Endothelial cell of umbilical vein (primary cell): ENCODE measurements around the gene ACLY. TPM values are rescaled to one million over a fixed set of nuclear protein-coding genes. Genes with fewer than 3 reads are reported as not detected.

Source experiments
- BruUV-seq: library from RNA; stranded (reverse); fragments of 400-500 nt; replicated peaks from 2 replicates; lab custom pipeline; 2021; lab: Mats Ljungman, UMichigan
- CTCF ChIA-PET: fragments of 300-600, 350-600 bp; sonication (Branson Sonifier 250); formaldehyde crosslinking; loops from one replicate; lab custom pipeline; 2021; ENCODE audit warnings: antibody characterized with exemption, inconsistent platforms; lab: Charles Lee
- POLR2A ChIA-PET: fragments of 300-600, 350-600 bp; sonication (Branson Sonifier 250); formaldehyde crosslinking; loops from one replicate; lab custom pipeline; 2021; ENCODE audit warnings: antibody characterized with exemption, inconsistent platforms; lab: Charles Lee
- DNase-seq: peaks from one replicate; pipeline ENCODE4 v3.0.0-alpha.2; 2011; ENCODE audit warnings: low read depth, low spot score
- FAIRE-seq: peaks from 2 replicates; lab custom pipeline; 2011; peaks lifted over from hg19 to GRCh38; lab: Jason Lieb, UNC
- H2AFZ ChIP-seq: 2 replicates; pipeline ENCODE4 v1.6.0; 2012; ENCODE audit warnings: low read depth, low read length, control low read depth, inconsistent platforms
- H3K27ac ChIP-seq: 2 replicates; pipeline ENCODE4 v1.5.1; 2011; ENCODE audit warnings: low read depth, mild to moderate bottlenecking, control low read depth, low read length, moderate library complexity; ENCODE audit not compliant: insufficient read depth
- H3K27me3 ChIP-seq, 2 experiments: 2 replicates each; pipeline versions ENCODE4 v1.6.0 to v1.6.1; 2011; ENCODE audit warnings: low read length in 2 of 2, mixed read lengths in 1 of 2; ENCODE audit not compliant: control insufficient read depth in 2 of 2, insufficient read depth in 2 of 2
- H3K36me3 ChIP-seq, 2 experiments: 2 replicates in 1 of 2; 3 replicates in 1 of 2; pipeline ENCODE4 v1.5.1; 2011; ENCODE audit warnings: low read length in 2 of 2, mild to moderate bottlenecking in 1 of 2, moderate library complexity in 1 of 2; ENCODE audit not compliant: control insufficient read depth in 2 of 2, insufficient read depth in 2 of 2; ENCODE audit errors: extremely low read depth in 1 of 2
- H3K4me1 ChIP-seq: 3 replicates; pipeline ENCODE4 v1.5.1; 2011; ENCODE audit warnings: mild to moderate bottlenecking, low read length; ENCODE audit not compliant: control insufficient read depth, insufficient read depth; ENCODE audit errors: extremely low read depth
- H3K4me2 ChIP-seq: 2 replicates; pipeline ENCODE4 v1.6.1; 2011; ENCODE audit warnings: low read length, control low read depth, mixed read lengths; ENCODE audit not compliant: insufficient read depth
- H3K4me3 ChIP-seq, 3 experiments: fragments of 200-600 bp in 1 of 3; sonication (generic), shearing (Covaris generic) in 1 of 3; replicated peaks in 1 of 3; 2 replicates each; pipeline ENCODE4 v1.5.1; 2011 to 2016; ENCODE audit warnings: control low read depth in 3 of 3, low read length in 3 of 3, mild to moderate bottlenecking in 2 of 3, inconsistent platforms in 1 of 3, low read depth in 1 of 3, moderate library complexity in 1 of 3; ENCODE audit not compliant: insufficient read depth in 1 of 3
- H3K79me2 ChIP-seq: 2 replicates; pipeline ENCODE4 v1.6.0; 2012; ENCODE audit warnings: low read length, inconsistent platforms; ENCODE audit not compliant: control insufficient read depth, insufficient read depth
- H3K9ac ChIP-seq: replicated peaks from 2 replicates; pipeline ENCODE3; 2011; ENCODE audit warnings: low read length, control low read depth; ENCODE audit not compliant: insufficient read depth; ENCODE audit errors: extremely low read depth
- H3K9me1 ChIP-seq: replicated peaks from 3 replicates; pipeline ENCODE4 v1.6.0; 2011; ENCODE audit warnings: mild to moderate bottlenecking, low read length; ENCODE audit not compliant: control insufficient read depth, insufficient read depth; ENCODE audit errors: extremely low read depth
- H3K9me3 ChIP-seq: replicated peaks from 2 replicates; pipeline ENCODE4 v1.5.1; 2012; ENCODE audit warnings: low read length, inconsistent platforms; ENCODE audit not compliant: control insufficient read depth, insufficient read depth
- H4K20me1 ChIP-seq: replicated peaks from 2 replicates; pipeline ENCODE3; 2011; ENCODE audit warnings: mild to moderate bottlenecking, low read length; ENCODE audit not compliant: control insufficient read depth, insufficient read depth; ENCODE audit errors: extremely low read depth
- EZH2 ChIP-seq: IDR thresholded peaks from 2 replicates; pipeline ENCODE4 v1.6.1; 2012; ENCODE audit warnings: borderline replicate concordance, low read depth, mild to moderate bottlenecking, moderate library complexity, low read length, inconsistent platforms; ENCODE audit not compliant: severe bottlenecking
- FOS ChIP-seq: IDR thresholded peaks from 2 replicates; pipeline ENCODE4 v1.6.1; 2011; ENCODE audit warnings: mild to moderate bottlenecking, low read length, moderate library complexity, borderline replicate concordance; ENCODE audit not compliant: insufficient read depth
- GATA2 ChIP-seq: IDR thresholded peaks from 2 replicates; pipeline ENCODE4 v1.7.0; 2011; ENCODE audit warnings: low read depth, mild to moderate bottlenecking, moderate library complexity, mixed read lengths, low read length; ENCODE audit not compliant: insufficient read length, insufficient read depth
- JUN ChIP-seq: IDR thresholded peaks from 2 replicates; pipeline ENCODE4 v1.6.1; 2011; ENCODE audit warnings: borderline replicate concordance, low read depth; ENCODE audit not compliant: insufficient read length, insufficient read depth
- MYC ChIP-seq: IDR thresholded peaks from one replicate; pipeline ENCODE4 v1.6.1; 2011; ENCODE audit warnings: mild to moderate bottlenecking, low read depth, low read length
- POLR2A ChIP-seq: IDR thresholded peaks from 2 replicates; pipeline ENCODE4 v1.6.1; 2012; ENCODE audit warnings: low read depth, mild to moderate bottlenecking, control low read depth, low read length
- POLR2AphosphoS5 ChIP-seq: IDR thresholded peaks from 2 replicates; pipeline ENCODE4 v1.6.1; 2012; ENCODE audit warnings: low read depth, mild to moderate bottlenecking, control low read depth, low read length, moderate library complexity; ENCODE audit not compliant: insufficient read depth
- dilution Hi-C: fragments of 300-500 bp; cut with MboI; formaldehyde crosslinking; loops from one replicate; pipeline ENCODE4 v1.15.0; 2019; ENCODE audit warnings: low sequenced_read_pairs; ENCODE audit not compliant: extremely low pct_ligation_motif_present
- intact Hi-C: fragments of 100-400 bp; cut with micrococcal nuclease; formaldehyde crosslinking; loops from one replicate; pipeline ENCODE4 v1.10.0; 2022
- polyA plus RNA-seq, 4 experiments: library from polyadenylated mRNA; depleted of rRNA in 3 of 4; stranded (reverse) in 3 of 4; unstranded in 1 of 4; fragments of >200 nt; gene quantifications; 2 replicates each; pipeline versions ENCODE4 v1.2.1 to v1.2.3, GENCODE V29; 2011 to 2012; ENCODE audit warnings: missing spikeins in 1 of 4
- total RNA-seq: library from RNA; stranded (reverse); gene quantifications from 2 replicates; pipeline ENCODE4 v1.2.3, GENCODE V29; 2021
- TF ChIP-seq, protein P1 (sequence below), 2 donors: IDR thresholded peaks; 1 replicate in 1 of 2; 2 replicates in 1 of 2; pipeline ENCODE4 v1.5.1; 2011; ENCODE audit warnings: low read length in 2 of 2, mild to moderate bottlenecking in 2 of 2, moderate library complexity in 2 of 2, control low read depth in 1 of 2, inconsistent platforms in 1 of 2, low read depth in 1 of 2; ENCODE audit not compliant: insufficient read depth in 1 of 2; ENCODE audit errors: extremely low read depth in 1 of 2
- TF ChIP-seq, protein P2 (sequence below): IDR thresholded peaks from 2 replicates; pipeline ENCODE4 v1.6.1; 2011; ENCODE audit not compliant: insufficient read depth, insufficient read length

The ACLY gene
- total and polyA plus RNA-seq, 2 donors (not counting 3 experiments of a cell fraction or from before 2014, with no cell fraction given) = 174 to 324 TPM

DNA sequence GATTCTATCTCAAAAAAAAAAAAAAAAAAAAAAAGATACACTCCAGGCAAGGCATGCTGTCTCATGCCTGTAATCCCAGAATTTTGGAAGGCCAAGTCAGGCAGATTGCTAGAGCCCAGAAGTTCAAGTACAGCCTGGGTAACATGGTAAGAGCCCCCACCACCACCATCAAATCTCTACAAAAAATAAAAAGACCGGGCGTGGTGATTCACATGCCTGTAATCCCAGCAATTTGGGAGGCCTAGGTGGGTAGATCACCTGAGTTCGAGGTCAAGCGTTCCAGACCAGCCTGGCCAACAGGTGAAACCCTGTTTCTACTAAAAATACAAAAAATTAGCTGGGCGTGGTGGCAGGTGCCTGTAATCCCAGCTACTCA lies 1.8 kb upstream of the ACLY start:
- H3K9me3 ChIP-seq = no peaks in the 10 kb centered on the region
- CTCF ChIA-PET = interaction anchor here (0.7 to 1.7 kb wide), 3 partner anchors 9 to 35 kb away, joined by 4 to 6 read pairs (median 5); partner anchors contain the start of gene ODAD4
- intact Hi-C loops (no loop called here), dilution Hi-C loops (no loop called here)
- H3K79me2 ChIP-seq = peaks cover 32% of the 10 kb centered on the region
- no peak overlapping the region for H2AFZ ChIP-seq
- no peak overlapping the region for H3K27ac ChIP-seq
- FAIRE-seq (no peak), DNase-seq (no peak)
- H3K4me3 ChIP-seq = no peak overlapping the region
- H3K36me3 ChIP-seq = no peaks in the 10 kb centered on the region
- POLR2A ChIA-PET = no interaction called here
- no peaks in the 10 kb centered on the region for H3K27me3 ChIP-seq
- TF ChIP-seq POLR2AphosphoS5 = no peak
- TF ChIP-seq MYC = no peak
- no peak for TF ChIP-seq JUN
- no peak for TF ChIP-seq EZH2
- TF ChIP-seq, protein P1, sequence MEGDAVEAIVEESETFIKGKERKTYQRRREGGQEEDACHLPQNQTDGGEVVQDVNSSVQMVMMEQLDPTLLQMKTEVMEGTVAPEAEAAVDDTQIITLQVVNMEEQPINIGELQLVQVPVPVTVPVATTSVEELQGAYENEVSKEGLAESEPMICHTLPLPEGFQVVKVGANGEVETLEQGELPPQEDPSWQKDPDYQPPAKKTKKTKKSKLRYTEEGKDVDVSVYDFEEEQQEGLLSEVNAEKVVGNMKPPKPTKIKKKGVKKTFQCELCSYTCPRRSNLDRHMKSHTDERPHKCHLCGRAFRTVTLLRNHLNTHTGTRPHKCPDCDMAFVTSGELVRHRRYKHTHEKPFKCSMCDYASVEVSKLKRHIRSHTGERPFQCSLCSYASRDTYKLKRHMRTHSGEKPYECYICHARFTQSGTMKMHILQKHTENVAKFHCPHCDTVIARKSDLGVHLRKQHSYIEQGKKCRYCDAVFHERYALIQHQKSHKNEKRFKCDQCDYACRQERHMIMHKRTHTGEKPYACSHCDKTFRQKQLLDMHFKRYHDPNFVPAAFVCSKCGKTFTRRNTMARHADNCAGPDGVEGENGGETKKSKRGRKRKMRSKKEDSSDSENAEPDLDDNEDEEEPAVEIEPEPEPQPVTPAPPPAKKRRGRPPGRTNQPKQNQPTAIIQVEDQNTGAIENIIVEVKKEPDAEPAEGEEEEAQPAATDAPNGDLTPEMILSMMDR (IDR thresholded peaks at IDR 0.05; ENCODE audit: extremely low read depth in 1 of 2, insufficient read depth in 1 of 2, low read depth in 1 of 2, low read length in 2 of 2) = no peak
- TF ChIP-seq FOS = no peak
- no peak for TF ChIP-seq GATA2
- no peak for TF ChIP-seq POLR2A
- TF ChIP-seq, protein P2, sequence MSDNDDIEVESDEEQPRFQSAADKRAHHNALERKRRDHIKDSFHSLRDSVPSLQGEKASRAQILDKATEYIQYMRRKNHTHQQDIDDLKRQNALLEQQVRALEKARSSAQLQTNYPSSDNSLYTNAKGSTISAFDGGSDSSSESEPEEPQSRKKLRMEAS = no peak
- no peak overlapping the region for H3K4me2 ChIP-seq
- peaks cover 20% of the 10 kb centered on the region for H3K4me1 ChIP-seq
- BruUV-seq = no TSS peak
- H3K9ac ChIP-seq = no peak overlapping the region
- H4K20me1 ChIP-seq = no peaks in the 10 kb centered on the region
- H3K9me1 ChIP-seq = no peaks in the 10 kb centered on the region
